DMS 273 treated with DMSO at 0.1 percent for 48 hours (cell line): ENCODE data around the gene CALD1.

ENCODE experiments used
- DNase-seq: peaks from one replicate; lab custom pipeline; 2025; lab: John Stamatoyannopoulos, UW

CALD1 gene

GRCh38 chr7:134827436-134827835, 48.0 kb downstream of the CALD1 start:
- no peak for DNase-seq

GRCh38 chr7:134827889-134828288, 48.5 kb downstream of the CALD1 start:
- no peak for DNase-seq

GRCh38 chr7:134828361-134828760, 48.9 kb downstream of the CALD1 start:
- DNase-seq: no peak

- DNase-seq: no peak
Observed at GRCh38 chr7:134829380-134829986, 50.0 kb downstream of the CALD1 start.

- no peak for DNase-seq
Observed at GRCh38 chr7:134831862-134832261, 52.4 kb downstream of the CALD1 start.

- no peak for DNase-seq
Observed at GRCh38 chr7:134832367-134832766, 52.9 kb downstream of the CALD1 start.

GRCh38 chr7:134834689-134835462, 55.4 kb downstream of the CALD1 start:
- DNase-seq: no peak

GRCh38 chr7:134835463-134835823, 56.0 kb downstream of the CALD1 start:
- no peak for DNase-seq

- no peak for DNase-seq
Observed at GRCh38 chr7:134836447-134836846, 57.0 kb downstream of the CALD1 start.

GRCh38 chr7:134839298-134839697, 59.9 kb downstream of the CALD1 start:
- no peak for DNase-seq

- DNase-seq: no peak
Observed at GRCh38 chr7:134842062-134842461, 62.6 kb downstream of the CALD1 start.

- no peak for DNase-seq
Observed at GRCh38 chr7:134842886-134843430, 63.5 kb downstream of the CALD1 start.

- DNase-seq: no peak
Observed at GRCh38 chr7:134844200-134844599, 64.8 kb downstream of the CALD1 start.

GRCh38 chr7:134845461-134845860, 66.0 kb downstream of the CALD1 start:
- no peak for DNase-seq

GRCh38 chr7:134847851-134848588, 68.6 kb downstream of the CALD1 start:
- no peak for DNase-seq

GRCh38 chr7:134850066-134850465, 70.6 kb downstream of the CALD1 start:
- DNase-seq: no peak

- DNase-seq: no peak
Observed at GRCh38 chr7:134851141-134851540, 71.7 kb downstream of the CALD1 start.

GRCh38 chr7:134852625-134853024, 73.2 kb downstream of the CALD1 start:
- no peak for DNase-seq

GRCh38 chr7:134854816-134855215, 75.4 kb downstream of the CALD1 start:
- DNase-seq: no peak

GRCh38 chr7:134855442-134855841, 76.0 kb downstream of the CALD1 start:
- DNase-seq: no peak

- DNase-seq: no peak
Observed at GRCh38 chr7:134856091-134856490, 76.7 kb downstream of the CALD1 start.

GRCh38 chr7:134856691-134857090, 77.3 kb downstream of the CALD1 start:
- DNase-seq: no peak

- DNase-seq: no peak
Observed at GRCh38 chr7:134857958-134858357, 78.5 kb downstream of the CALD1 start.
